OCI-LY1 (cell line): Measurements from ENCODE around the gene TRIM72.
"Not testable (repeated sequence)": the region's sequence is repeated elsewhere in the genome, so short reads cannot be mapped to it uniquely, and the experiment has no call there.

Experiments
- EZH2 ChIP-seq: fragments of 200-600 bp; sonication (generic), shearing (Covaris generic); IDR thresholded peaks from 2 replicates; pipeline ENCODE4 v1.8.0; 2017; ENCODE audit warnings: borderline replicate concordance, mixed run types, mild to moderate bottlenecking, antibody characterized with exemption, low read length, moderate library complexity, mixed read lengths
- TF ChIP-seq, protein P1 (sequence below): fragments of 200-600 bp; sonication (generic), shearing (Covaris generic); IDR thresholded peaks from 2 replicates; pipeline ENCODE4 v1.5.1; 2017; ENCODE audit warnings: mild to moderate bottlenecking, antibody characterized with exemption, low read length, moderate library complexity, mixed read lengths

GRCh38 chr16:31200111-31200510, 13.8 kb upstream of the TRIM72 start:
- TF ChIP-seq, protein P1, sequence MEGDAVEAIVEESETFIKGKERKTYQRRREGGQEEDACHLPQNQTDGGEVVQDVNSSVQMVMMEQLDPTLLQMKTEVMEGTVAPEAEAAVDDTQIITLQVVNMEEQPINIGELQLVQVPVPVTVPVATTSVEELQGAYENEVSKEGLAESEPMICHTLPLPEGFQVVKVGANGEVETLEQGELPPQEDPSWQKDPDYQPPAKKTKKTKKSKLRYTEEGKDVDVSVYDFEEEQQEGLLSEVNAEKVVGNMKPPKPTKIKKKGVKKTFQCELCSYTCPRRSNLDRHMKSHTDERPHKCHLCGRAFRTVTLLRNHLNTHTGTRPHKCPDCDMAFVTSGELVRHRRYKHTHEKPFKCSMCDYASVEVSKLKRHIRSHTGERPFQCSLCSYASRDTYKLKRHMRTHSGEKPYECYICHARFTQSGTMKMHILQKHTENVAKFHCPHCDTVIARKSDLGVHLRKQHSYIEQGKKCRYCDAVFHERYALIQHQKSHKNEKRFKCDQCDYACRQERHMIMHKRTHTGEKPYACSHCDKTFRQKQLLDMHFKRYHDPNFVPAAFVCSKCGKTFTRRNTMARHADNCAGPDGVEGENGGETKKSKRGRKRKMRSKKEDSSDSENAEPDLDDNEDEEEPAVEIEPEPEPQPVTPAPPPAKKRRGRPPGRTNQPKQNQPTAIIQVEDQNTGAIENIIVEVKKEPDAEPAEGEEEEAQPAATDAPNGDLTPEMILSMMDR: not testable (repeated sequence)
- not testable (repeated sequence) for TF ChIP-seq EZH2
